ENCODE measurements around the gene FBN1. TPM values are rescaled to one million over a fixed set of nuclear protein-coding genes. Genes with fewer than 3 reads are reported as not detected.

FBN1 gene
- total RNA-seq, 1 experiment from 2014 or later: 5.2 TPM

DNA sequence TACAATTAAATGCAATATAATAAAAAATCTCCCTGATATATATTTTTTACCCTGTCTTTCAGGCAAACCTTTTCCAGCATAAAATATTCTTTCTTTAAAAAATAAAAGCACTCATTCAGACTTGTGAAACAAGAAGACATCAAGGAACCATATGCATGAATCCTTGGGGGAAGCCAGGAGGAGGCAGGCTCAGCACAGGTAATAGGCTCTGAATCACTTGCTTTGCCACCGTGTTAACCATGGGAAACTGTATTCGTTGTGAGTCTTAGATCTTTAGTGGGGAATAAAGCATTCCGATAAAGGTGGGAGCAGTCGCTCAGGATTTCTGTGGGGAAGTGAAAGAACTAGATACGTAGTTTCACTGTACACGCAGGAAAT lies 42.4 kb downstream of the FBN1 start (continued):
- TF ChIP-seq, protein P1, sequence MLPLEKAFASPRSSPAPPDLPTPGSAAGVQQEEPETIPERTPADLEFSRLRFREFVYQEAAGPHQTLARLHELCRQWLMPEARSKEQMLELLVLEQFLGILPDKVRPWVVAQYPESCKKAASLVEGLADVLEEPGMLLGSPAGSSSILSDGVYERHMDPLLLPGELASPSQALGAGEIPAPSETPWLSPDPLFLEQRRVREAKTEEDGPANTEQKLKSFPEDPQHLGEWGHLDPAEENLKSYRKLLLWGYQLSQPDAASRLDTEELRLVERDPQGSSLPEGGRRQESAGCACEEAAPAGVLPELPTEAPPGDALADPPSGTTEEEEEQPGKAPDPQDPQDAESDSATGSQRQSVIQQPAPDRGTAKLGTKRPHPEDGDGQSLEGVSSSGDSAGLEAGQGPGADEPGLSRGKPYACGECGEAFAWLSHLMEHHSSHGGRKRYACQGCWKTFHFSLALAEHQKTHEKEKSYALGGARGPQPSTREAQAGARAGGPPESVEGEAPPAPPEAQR (CRISPR knock-in tag; IDR thresholded peaks at IDR 0.05): no peak
- no peak for TF ChIP-seq CBFB (CRISPR knock-in tag; IDR thresholded peaks at IDR 0.05; ENCODE audit: low read depth)
- TF ChIP-seq, protein P2, sequence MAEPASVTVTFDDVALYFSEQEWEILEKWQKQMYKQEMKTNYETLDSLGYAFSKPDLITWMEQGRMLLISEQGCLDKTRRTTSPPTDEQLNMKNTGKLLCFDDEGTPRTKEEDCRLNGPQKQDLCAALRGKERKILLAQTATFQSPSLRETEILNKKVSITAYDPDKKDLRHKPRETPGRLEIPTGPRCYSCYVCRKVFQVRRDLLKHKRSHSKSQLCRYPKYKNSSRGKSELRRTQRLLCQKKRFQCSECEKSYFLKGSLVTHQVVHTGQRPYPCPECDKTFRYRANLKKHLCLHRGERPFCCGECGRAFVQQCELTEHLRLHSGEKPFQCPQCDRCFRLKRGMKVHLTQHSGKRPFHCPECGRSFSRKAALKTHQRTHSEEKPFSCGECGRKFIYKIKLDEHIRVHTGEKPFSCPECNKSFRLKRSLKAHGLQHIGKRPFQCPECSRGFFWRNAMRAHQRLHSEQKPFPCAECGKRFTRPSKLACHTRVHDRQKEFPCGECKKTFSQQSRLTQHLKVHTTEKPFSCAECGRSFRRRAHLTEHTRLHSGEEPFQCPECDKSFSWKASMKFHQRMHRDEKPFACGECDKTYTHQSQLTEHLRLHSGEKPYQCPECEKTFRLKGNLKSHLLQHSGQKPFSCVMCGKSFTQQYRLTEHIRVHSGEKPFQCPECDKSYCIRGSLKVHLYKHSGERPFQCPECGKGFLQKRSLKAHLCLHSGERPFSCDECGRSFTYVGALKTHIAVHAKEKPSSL (CRISPR knock-in tag; conservative IDR thresholded peaks at IDR 0.05): no peak

DNA sequence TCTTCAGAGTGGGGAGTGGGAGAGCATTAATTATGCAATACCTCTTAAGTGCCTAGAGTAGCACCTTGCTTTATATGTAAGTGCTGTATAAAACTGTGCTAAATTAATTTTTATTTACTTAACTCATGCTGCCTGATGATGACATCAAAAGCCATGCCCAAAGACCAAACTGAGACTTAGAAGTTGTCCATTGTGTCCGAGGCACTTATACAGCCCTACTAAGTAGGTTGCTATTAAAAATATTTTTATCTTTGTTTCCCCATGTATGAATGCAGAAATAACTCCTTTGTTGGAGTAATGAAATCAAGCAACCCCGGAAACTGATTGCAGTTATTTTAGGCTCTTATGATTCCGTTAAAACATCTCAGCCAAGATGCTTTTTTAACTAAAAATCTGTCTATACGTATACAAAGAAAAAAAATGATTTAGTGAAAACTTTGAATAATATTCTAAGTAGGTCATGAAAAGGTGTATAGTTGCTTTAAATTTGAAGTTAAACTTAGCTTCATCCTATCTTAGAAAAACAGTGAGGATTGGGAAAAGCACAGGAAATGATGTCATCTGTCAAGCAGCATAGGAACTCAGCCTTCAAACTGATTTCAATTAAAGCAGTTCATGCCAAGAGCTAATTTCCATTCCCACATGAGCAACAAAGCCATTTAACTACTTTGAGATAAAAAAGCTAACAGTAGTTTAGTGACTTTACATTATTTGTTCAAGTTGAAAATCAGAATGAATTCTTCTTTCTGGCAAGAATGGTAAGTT lies 43.0 kb downstream of the FBN1 start:
- H3K27ac Mint-ChIP-seq: no peak overlapping the region
- TF ChIP-seq SMAD3 (CRISPR knock-in tag; IDR thresholded peaks at IDR 0.05; ENCODE audit: borderline replicate concordance) (no peak), NR3C1 (CRISPR knock-in tag; conservative IDR thresholded peaks at IDR 0.05; ENCODE audit: low read depth) (no peak), TP53 (CRISPR knock-in tag; IDR thresholded peaks at IDR 0.05) (no peak), ESRRA (CRISPR knock-in tag; IDR thresholded peaks at IDR 0.05; ENCODE audit: borderline replicate concordance) (no peak), CREM (CRISPR knock-in tag; IDR thresholded peaks at IDR 0.05) (no peak), ZNF416 (CRISPR knock-in tag; IDR thresholded peaks at IDR 0.05) (no peak), ETV6 (CRISPR knock-in tag; IDR thresholded peaks at IDR 0.05) (no peak), TEAD1 (CRISPR knock-in tag; IDR thresholded peaks at IDR 0.05) (no peak)
- TF ChIP-seq, protein P3, sequence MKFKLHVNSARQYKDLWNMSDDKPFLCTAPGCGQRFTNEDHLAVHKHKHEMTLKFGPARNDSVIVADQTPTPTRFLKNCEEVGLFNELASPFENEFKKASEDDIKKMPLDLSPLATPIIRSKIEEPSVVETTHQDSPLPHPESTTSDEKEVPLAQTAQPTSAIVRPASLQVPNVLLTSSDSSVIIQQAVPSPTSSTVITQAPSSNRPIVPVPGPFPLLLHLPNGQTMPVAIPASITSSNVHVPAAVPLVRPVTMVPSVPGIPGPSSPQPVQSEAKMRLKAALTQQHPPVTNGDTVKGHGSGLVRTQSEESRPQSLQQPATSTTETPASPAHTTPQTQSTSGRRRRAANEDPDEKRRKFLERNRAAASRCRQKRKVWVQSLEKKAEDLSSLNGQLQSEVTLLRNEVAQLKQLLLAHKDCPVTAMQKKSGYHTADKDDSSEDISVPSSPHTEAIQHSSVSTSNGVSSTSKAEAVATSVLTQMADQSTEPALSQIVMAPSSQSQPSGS (CRISPR knock-in tag; IDR thresholded peaks at IDR 0.05; ENCODE audit: borderline replicate concordance, low read depth): no peak
- TF ChIP-seq, protein P4, sequence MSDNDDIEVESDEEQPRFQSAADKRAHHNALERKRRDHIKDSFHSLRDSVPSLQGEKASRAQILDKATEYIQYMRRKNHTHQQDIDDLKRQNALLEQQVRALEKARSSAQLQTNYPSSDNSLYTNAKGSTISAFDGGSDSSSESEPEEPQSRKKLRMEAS (CRISPR knock-in tag; IDR thresholded peaks at IDR 0.05): no peak

DNA sequence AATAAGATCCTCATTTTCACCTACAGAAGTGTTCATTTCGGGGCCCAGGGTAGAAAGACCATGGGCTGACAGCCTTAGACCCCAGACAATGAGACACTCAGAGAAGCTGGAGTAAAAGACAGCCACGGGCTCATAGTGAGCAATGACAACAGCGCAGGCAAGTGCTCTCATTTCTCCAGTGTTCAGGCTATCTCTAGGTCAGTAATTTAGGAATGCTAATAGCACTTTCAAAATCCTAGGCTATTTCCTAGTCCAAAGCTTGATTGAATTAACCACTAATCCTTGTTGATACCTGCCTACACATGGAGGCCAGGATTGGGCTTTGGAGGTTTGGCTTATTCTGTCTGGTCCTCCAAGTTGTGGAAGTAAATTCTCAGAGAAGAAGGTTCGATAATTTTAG lies 44.4 kb downstream of the FBN1 start:
- Mint-ChIP-seq H3K36me3 (no peaks in the 10 kb centered on the region), H3K27ac (no peak overlapping the region), H3K9me3 (no peaks in the 10 kb centered on the region), H3K27me3 (ENCODE audit: low read depth) (no peaks in the 10 kb centered on the region), H3K4me3 (no peak overlapping the region), H3K4me1 (peaks cover 20% of the 10 kb centered on the region)
- CTCF ChIA-PET: no interaction called here
- POLR2A ChIA-PET: no interaction called here
- no peak for DNase-seq (ENCODE audit: low spot score)
- ATAC-seq: no peak
- no peak for TF ChIP-seq TEAD4 (CRISPR knock-in tag; IDR thresholded peaks at IDR 0.05)
- TF ChIP-seq, protein P5, sequence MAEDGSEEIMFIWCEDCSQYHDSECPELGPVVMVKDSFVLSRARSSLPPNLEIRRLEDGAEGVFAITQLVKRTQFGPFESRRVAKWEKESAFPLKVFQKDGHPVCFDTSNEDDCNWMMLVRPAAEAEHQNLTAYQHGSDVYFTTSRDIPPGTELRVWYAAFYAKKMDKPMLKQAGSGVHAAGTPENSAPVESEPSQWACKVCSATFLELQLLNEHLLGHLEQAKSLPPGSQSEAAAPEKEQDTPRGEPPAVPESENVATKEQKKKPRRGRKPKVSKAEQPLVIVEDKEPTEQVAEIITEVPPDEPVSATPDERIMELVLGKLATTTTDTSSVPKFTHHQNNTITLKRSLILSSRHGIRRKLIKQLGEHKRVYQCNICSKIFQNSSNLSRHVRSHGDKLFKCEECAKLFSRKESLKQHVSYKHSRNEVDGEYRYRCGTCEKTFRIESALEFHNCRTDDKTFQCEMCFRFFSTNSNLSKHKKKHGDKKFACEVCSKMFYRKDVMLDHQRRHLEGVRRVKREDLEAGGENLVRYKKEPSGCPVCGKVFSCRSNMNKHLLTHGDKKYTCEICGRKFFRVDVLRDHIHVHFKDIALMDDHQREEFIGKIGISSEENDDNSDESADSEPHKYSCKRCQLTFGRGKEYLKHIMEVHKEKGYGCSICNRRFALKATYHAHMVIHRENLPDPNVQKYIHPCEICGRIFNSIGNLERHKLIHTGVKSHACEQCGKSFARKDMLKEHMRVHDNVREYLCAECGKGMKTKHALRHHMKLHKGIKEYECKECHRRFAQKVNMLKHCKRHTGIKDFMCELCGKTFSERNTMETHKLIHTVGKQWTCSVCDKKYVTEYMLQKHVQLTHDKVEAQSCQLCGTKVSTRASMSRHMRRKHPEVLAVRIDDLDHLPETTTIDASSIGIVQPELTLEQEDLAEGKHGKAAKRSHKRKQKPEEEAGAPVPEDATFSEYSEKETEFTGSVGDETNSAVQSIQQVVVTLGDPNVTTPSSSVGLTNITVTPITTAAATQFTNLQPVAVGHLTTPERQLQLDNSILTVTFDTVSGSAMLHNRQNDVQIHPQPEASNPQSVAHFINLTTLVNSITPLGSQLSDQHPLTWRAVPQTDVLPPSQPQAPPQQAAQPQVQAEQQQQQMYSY (CRISPR knock-in tag; IDR thresholded peaks at IDR 0.05): no peak
- TF ChIP-seq, protein P6, sequence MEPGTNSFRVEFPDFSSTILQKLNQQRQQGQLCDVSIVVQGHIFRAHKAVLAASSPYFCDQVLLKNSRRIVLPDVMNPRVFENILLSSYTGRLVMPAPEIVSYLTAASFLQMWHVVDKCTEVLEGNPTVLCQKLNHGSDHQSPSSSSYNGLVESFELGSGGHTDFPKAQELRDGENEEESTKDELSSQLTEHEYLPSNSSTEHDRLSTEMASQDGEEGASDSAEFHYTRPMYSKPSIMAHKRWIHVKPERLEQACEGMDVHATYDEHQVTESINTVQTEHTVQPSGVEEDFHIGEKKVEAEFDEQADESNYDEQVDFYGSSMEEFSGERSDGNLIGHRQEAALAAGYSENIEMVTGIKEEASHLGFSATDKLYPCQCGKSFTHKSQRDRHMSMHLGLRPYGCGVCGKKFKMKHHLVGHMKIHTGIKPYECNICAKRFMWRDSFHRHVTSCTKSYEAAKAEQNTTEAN (CRISPR knock-in tag; IDR thresholded peaks at IDR 0.05): no peak
- no peak for TF ChIP-seq NR3C1 (CRISPR knock-in tag; conservative IDR thresholded peaks at IDR 0.05; ENCODE audit: low read depth)
- no peak for TF ChIP-seq ZNF232 (CRISPR knock-in tag; IDR thresholded peaks at IDR 0.05)
- TF ChIP-seq, protein P7, sequence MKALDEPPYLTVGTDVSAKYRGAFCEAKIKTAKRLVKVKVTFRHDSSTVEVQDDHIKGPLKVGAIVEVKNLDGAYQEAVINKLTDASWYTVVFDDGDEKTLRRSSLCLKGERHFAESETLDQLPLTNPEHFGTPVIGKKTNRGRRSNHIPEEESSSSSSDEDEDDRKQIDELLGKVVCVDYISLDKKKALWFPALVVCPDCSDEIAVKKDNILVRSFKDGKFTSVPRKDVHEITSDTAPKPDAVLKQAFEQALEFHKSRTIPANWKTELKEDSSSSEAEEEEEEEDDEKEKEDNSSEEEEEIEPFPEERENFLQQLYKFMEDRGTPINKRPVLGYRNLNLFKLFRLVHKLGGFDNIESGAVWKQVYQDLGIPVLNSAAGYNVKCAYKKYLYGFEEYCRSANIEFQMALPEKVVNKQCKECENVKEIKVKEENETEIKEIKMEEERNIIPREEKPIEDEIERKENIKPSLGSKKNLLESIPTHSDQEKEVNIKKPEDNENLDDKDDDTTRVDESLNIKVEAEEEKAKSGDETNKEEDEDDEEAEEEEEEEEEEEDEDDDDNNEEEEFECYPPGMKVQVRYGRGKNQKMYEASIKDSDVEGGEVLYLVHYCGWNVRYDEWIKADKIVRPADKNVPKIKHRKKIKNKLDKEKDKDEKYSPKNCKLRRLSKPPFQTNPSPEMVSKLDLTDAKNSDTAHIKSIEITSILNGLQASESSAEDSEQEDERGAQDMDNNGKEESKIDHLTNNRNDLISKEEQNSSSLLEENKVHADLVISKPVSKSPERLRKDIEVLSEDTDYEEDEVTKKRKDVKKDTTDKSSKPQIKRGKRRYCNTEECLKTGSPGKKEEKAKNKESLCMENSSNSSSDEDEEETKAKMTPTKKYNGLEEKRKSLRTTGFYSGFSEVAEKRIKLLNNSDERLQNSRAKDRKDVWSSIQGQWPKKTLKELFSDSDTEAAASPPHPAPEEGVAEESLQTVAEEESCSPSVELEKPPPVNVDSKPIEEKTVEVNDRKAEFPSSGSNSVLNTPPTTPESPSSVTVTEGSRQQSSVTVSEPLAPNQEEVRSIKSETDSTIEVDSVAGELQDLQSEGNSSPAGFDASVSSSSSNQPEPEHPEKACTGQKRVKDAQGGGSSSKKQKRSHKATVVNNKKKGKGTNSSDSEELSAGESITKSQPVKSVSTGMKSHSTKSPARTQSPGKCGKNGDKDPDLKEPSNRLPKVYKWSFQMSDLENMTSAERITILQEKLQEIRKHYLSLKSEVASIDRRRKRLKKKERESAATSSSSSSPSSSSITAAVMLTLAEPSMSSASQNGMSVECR (CRISPR knock-in tag; IDR thresholded peaks at IDR 0.05; ENCODE audit: borderline replicate concordance): no peak

More for the DNA sequence above, 43.0 kb downstream of the FBN1 start:
- Mint-ChIP-seq H3K36me3 (no peaks in the 10 kb centered on the region), H3K4me1 (peaks cover 20% of the 10 kb centered on the region), H3K27me3 (ENCODE audit: low read depth) (no peaks in the 10 kb centered on the region), H3K9me3 (peaks cover 7% of the 10 kb centered on the region), H3K4me3 (no peak overlapping the region)
- no peak for DNase-seq (ENCODE audit: low spot score)
- ATAC-seq: no peak
- ChIA-PET POLR2A (no interaction called here), CTCF (no interaction called here)

Data from WTC11 (cell line).